Nephron progenitor cell (in vitro differentiated cells): ENCODE data around the gene TPX2.

ENCODE experiments used
- DNase-seq: peaks from one replicate; pipeline ENCODE4 v3.0.0; 2021
- H3K27ac Mint-ChIP-seq: 2 replicates; pipeline ENCODE4 v1.8.0; 2021; ENCODE audit warnings: mild to moderate bottlenecking, moderate library complexity, mixed read lengths
- H3K27me3 Mint-ChIP-seq: 2 replicates; pipeline ENCODE4 v1.8.0; 2021; ENCODE audit warnings: mild to moderate bottlenecking, low read depth, mixed read lengths; ENCODE audit not compliant: poor library complexity
- H3K36me3 Mint-ChIP-seq: 2 replicates; pipeline ENCODE4 v1.8.0; 2021; ENCODE audit warnings: low read depth, mixed read lengths
- H3K4me1 Mint-ChIP-seq: 2 replicates; pipeline ENCODE4 v1.8.0; 2021; ENCODE audit warnings: mixed read lengths
- H3K4me3 Mint-ChIP-seq: 2 replicates; pipeline ENCODE4 v1.8.0; 2021; ENCODE audit warnings: mild to moderate bottlenecking, moderate library complexity, mixed read lengths
- H3K9me3 Mint-ChIP-seq: 2 replicates; pipeline ENCODE4 v1.8.0; 2021; ENCODE audit warnings: mild to moderate bottlenecking, moderate library complexity, mixed read lengths
- TF ChIP-seq, protein P1 (sequence below): fragments of 200-600 bp; sonication (generic); IDR thresholded peaks from 2 replicates; pipeline ENCODE4 v1.5.0; 2021; ENCODE audit warnings: antibody characterized with exemption

TPX2 gene

DNA sequence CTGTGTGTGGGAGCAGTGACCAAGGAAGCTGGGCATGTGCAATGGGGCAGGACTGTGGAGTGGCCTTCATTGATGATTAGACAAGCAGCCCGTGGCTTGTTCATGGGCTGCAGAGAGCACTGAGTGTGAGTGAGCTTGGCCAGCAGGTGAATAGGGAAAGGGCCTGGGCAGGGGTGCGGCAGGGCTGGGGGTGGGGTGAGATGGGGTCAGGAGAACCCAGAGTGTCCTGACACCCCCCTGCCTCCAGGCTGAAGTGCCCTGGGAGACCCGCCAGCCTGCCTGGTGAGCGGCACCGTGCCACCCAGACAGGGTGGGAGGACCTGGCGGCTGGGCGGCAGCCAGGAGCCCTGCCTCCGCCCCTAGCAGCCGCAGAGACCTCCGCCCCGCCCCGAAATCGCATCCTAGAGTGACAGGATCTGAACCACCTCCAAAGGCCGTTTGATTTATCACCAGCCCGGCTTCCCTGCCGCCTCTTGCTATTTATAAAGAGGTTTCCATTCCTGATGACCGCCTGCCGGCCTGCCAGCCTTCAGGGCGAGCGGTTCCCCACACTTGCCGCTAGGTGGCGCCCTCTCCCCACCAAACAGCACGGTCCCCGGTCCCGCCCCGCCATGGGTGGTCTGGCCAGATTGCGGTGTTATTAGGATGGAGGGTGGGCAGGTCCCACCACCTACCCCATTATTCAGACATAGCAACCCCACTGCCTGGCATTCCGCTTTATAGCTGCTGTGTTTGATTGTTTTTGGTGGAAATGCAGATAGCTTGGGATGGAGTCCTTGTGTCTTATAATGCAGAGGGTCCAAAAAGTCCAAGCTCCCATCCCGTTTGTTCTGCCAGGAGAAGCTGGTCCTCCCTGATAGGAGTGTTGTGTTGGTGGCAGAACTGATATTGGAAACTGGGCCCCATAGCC, 83.6 kb downstream of the TPX2 start:
- Mint-ChIP-seq H3K9me3 (no peaks in the 10 kb centered on the region), H3K4me1 (peaks cover 9% of the 10 kb centered on the region), H3K36me3 (no peaks in the 10 kb centered on the region), H3K4me3 (no peak overlapping the region), H3K27ac (no peak overlapping the region), H3K27me3 (peaks cover 4% of the 10 kb centered on the region)
- DNase-seq, result peak; percentile 94
- TF ChIP-seq, protein P1, sequence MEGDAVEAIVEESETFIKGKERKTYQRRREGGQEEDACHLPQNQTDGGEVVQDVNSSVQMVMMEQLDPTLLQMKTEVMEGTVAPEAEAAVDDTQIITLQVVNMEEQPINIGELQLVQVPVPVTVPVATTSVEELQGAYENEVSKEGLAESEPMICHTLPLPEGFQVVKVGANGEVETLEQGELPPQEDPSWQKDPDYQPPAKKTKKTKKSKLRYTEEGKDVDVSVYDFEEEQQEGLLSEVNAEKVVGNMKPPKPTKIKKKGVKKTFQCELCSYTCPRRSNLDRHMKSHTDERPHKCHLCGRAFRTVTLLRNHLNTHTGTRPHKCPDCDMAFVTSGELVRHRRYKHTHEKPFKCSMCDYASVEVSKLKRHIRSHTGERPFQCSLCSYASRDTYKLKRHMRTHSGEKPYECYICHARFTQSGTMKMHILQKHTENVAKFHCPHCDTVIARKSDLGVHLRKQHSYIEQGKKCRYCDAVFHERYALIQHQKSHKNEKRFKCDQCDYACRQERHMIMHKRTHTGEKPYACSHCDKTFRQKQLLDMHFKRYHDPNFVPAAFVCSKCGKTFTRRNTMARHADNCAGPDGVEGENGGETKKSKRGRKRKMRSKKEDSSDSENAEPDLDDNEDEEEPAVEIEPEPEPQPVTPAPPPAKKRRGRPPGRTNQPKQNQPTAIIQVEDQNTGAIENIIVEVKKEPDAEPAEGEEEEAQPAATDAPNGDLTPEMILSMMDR, result peak; percentile 99

DNA sequence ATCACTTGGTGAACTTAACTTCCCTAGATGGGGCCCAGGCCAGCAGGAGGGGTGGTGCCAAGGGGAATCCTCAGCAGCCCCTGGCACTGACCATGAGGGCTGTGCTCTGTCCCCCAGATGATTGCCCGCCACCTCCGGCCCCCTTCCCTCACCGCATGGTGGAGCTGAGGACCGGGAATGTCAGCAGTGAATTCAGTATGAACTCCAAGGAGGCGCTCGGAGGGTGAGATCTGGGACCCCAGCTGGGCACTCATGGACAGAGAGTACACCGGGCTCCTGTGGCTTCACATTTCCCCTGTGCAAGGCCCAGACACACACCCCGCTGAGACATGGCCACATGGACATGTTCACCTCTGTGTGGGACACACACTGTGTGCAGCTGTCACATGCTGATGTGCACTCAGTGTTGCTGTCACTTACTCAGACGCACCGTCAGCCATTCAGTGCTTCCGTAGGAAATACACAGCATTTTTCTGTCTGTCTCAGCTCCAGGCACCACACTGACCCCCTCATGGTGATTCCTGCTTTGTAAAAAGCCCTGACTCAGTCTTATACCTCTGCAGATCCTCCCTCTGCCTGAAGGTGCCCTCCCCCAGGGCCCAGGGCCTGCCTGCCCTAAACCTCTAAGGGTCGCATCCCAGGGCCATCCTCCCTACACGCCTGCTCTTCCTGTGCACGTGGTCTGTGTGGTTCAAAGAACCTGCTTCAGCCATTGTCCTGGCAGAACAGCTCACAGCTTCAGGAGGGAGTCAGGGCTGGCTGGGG, 84.5 kb downstream of the TPX2 start:
- peaks cover 4% of the 10 kb centered on the region for H3K27me3 Mint-ChIP-seq
- no peak overlapping the region for H3K4me3 Mint-ChIP-seq
- no peaks in the 10 kb centered on the region for H3K9me3 Mint-ChIP-seq
- H3K36me3 Mint-ChIP-seq, result no peaks in the 10 kb centered on the region
- H3K4me1 Mint-ChIP-seq, result peaks cover 7% of the 10 kb centered on the region
- H3K27ac Mint-ChIP-seq, result no peak overlapping the region
- TF ChIP-seq, protein P1, result no peak
- DNase-seq, result no peak

DNA sequence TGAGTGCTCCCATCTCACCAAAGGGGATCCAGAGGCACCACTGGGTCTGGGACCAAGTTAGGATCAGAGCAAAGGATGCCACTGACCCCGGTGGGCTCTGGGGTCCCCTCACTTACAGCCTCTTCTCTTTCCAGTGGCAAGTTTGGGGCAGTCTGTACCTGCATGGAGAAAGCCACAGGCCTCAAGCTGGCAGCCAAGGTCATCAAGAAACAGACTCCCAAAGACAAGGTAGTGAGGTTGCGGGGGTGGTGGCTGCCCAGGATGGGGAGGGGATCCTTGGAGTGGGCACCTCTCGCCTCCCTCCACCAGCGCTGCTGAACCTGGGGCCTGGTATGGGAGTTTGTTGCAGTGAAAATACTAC, 85.0 kb downstream of the TPX2 start:
- Mint-ChIP-seq H3K9me3 (no peaks in the 10 kb centered on the region), H3K4me3 (no peak overlapping the region), H3K36me3 (no peaks in the 10 kb centered on the region), H3K27me3 (peaks cover 4% of the 10 kb centered on the region), H3K27ac (no peak overlapping the region), H3K4me1 (peaks cover 8% of the 10 kb centered on the region)
- no peak for DNase-seq
- TF ChIP-seq, protein P1, result no peak

DNA sequence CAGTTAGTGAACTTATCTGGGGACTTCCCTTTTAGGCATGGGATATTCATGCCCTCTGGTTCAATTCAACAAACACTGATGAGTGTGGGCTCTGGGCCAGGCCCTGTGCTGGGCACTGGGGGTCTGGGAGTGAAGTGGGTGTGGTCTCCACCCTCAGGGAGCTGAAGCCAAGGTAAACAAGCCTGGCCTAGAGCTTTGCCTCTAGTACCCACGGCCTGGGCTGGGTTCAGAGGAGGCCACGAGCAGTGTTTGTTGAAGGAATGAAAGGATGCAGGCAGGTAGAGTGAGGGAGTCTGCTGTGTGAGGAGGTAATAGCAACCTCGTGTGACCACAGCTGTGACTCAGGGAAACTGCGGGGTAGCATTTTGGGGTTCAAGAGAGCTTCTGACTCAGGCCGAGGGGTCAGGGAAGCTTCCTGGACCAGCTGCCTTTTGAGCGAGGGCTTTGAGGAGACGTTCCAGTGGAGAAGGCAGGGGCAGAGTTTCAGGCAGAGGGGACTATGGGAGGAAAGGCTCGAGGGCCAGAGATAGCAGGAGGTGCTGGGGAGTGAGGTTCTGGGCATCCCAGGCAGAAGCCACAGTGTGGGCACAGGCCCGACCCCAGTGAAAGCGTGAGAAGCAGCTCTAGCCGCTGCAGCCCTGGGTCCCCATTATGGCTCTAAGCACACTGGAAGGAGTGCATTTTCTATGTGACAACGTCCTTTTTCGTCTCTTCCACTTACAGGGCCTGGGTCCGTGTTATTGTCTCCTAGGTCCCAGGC, 85.6 kb downstream of the TPX2 start:
- Mint-ChIP-seq H3K36me3 (no peaks in the 10 kb centered on the region), H3K9me3 (no peaks in the 10 kb centered on the region), H3K4me3 (no peak overlapping the region), H3K27me3 (peaks cover 4% of the 10 kb centered on the region), H3K27ac (no peak overlapping the region), H3K4me1 (peaks cover 14% of the 10 kb centered on the region)
- no peak for DNase-seq
- TF ChIP-seq, protein P1, result no peak

DNA sequence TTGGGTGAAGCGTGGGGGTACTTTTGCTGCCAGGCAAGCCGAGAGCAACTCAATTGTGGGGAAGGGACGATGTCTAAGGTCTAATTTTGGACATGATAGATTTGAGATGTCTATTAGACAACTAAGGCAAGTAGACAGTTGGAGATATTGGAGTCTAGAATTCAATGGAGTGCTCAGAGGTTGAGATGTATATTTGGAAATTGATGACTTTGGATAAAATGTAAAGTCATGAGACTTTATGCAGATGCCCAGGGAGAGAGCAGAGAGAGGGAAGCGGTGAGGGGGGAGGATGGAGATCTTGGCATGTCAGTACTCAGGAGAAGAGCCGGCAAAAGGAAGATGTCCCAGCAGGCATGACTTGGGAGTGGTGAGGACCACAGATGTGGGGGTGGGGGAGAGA, 87.0 kb downstream of the TPX2 start:
- Mint-ChIP-seq H3K4me1 (peaks cover 20% of the 10 kb centered on the region), H3K27ac (no peak overlapping the region), H3K36me3 (no peaks in the 10 kb centered on the region), H3K9me3 (no peaks in the 10 kb centered on the region), H3K27me3 (peaks cover 4% of the 10 kb centered on the region), H3K4me3 (no peak overlapping the region)
- TF ChIP-seq, protein P1, result no peak
- no peak for DNase-seq
